Measurements from ENCODE around the gene DLGAP4.

The DLGAP4 gene

DNA sequence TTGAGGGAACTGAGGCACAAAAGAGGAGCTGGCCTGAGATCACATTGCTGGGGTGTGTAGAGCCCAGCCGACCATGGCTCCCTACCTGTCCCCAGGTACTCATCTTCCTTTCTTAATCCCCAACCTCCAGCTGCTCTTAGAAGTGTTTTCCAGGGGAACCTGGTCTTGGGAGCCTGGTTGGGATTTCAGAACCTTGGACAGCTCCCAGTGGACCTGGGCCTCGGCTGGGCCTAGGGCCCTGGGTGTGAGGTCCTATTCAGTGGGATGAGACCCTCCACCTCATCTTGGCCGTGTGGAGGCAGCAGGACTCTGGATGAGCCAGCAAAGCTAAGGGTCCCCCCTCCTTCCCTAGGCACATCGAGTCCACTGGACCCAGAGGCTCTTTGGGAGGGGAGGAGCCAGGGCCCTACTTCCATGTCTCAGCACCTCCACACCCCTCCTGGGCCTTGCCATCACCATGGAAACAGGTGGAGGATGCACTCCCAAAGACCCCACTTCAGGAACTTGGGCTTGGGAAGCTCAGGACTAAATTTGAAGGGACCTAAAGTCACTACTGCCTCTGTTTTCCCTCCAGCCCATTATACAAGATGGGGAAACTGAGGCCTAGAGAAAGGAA, 38.5 kb downstream of the DLGAP4 start:
- Histone ChIP-seq H3K9ac (ENCODE audit: low read length) (no peak overlapping the region), H3K4me1 (ENCODE audit: control insufficient read depth, insufficient read depth, low read length) (no peaks in the 10 kb centered on the region), H3K27ac (ENCODE audit: low read depth, low read length) (no peak overlapping the region), H3K4me3 (ENCODE audit: low read length) (no peak overlapping the region), H3K36me3 (ENCODE audit: control insufficient read depth, insufficient read depth, low read length) (no peaks in the 10 kb centered on the region), H3K27me3 (ENCODE audit: control insufficient read depth, insufficient read depth, low read length) (no peaks in the 10 kb centered on the region)

DNA sequence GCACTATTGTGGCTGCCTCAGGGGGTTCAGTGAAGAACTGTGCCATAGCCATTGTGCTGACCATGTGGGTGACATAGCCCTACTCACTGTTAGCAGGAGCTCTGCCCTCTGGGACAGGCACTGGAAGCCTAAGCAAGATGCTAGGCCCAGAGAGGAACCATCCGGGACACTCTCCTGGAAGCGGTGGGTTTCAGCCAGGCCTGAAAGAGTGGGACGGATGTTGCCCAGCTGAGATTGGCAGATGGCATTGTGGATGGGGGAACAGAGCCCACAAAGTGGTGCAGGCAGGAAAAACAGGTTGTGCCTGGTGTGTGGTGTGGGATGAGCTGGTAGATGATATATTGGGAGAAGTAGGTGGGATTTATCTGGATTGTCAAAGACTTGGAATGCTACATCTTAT, 40.1 kb downstream of the DLGAP4 start:
- Histone ChIP-seq H3K36me3 (ENCODE audit: control insufficient read depth, insufficient read depth, low read length) (no peaks in the 10 kb centered on the region), H3K4me3 (ENCODE audit: low read length) (no peak overlapping the region), H3K27me3 (ENCODE audit: control insufficient read depth, insufficient read depth, low read length) (no peaks in the 10 kb centered on the region), H3K4me1 (ENCODE audit: control insufficient read depth, insufficient read depth, low read length) (no peaks in the 10 kb centered on the region), H3K9ac (ENCODE audit: low read length) (no peak overlapping the region), H3K27ac (ENCODE audit: low read depth, low read length) (no peak overlapping the region)

DNA sequence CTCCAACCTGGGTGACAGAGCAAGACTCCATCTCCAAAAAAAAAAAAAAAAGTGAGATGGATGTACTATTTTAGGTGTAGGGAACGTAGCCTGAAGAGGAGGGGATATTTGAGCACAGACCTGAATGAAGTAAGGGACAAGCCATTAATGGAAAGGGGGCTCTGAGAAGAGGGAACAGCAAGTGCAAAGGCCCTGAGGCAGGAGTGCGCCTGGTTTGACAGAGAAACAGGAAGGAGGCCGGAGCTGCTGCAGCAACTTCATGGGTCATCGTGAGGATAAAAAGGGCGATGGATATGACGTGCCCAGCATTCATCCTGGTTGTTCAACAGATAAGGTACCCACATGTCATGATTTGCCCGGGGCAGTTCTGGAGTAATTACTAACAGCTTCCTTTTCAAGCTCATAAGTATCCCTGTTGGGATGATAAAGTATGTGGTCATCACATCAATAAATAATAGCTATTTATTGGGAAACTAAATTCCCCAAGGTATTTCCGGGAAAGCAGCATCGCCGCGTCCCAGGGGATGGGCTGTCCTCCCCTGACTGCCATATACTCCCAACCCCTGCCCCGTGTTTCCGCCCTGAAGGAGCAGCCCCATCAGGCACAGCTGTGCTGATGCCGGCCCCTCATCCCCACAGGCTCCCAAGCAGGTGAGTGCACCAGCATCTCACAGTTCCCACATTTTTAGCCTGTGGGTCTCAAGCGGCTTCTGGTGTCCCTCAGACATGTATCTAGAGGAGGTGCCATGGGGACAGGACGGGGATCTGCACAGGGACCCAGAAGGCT, 43.4 kb downstream of the DLGAP4 start:
- H3K27me3 ChIP-seq (ENCODE audit: control insufficient read depth, insufficient read depth, low read length), result no peaks in the 10 kb centered on the region
- H3K9ac ChIP-seq (ENCODE audit: low read length), result no peak overlapping the region
- H3K4me3 ChIP-seq (ENCODE audit: low read length), result no peak overlapping the region
- H3K27ac ChIP-seq (ENCODE audit: low read depth, low read length), result no peak overlapping the region
- no peaks in the 10 kb centered on the region for H3K36me3 ChIP-seq (ENCODE audit: control insufficient read depth, insufficient read depth, low read length)
- H3K4me1 ChIP-seq (ENCODE audit: control insufficient read depth, insufficient read depth, low read length), result no peaks in the 10 kb centered on the region

DNA sequence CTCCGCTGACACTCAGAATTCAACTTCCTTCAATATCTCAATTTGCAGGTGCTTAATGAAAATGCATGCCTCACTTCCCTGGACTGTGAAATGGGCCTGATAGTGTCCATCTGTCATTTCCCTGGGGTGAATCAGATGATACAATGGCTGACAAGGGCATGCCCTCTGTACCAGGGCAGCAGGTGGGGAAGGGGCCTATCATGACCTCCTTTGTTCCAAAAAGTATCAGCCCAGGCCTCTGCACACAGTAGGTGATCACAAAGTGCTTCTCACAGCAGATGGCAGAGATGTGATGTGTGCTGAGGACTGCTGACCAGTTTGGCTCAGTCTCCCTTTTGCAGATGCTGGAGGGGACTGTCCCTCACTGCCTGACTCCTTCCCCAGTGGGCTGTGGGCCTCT, 44.3 kb downstream of the DLGAP4 start:
- no peak overlapping the region for H3K27ac ChIP-seq (ENCODE audit: low read depth, low read length)
- H3K9ac ChIP-seq (ENCODE audit: low read length), result no peak overlapping the region
- H3K4me1 ChIP-seq (ENCODE audit: control insufficient read depth, insufficient read depth, low read length), result no peaks in the 10 kb centered on the region
- H3K36me3 ChIP-seq (ENCODE audit: control insufficient read depth, insufficient read depth, low read length), result no peaks in the 10 kb centered on the region
- H3K4me3 ChIP-seq (ENCODE audit: low read length), result no peak overlapping the region
- H3K27me3 ChIP-seq (ENCODE audit: control insufficient read depth, insufficient read depth, low read length), result no peaks in the 10 kb centered on the region

DNA sequence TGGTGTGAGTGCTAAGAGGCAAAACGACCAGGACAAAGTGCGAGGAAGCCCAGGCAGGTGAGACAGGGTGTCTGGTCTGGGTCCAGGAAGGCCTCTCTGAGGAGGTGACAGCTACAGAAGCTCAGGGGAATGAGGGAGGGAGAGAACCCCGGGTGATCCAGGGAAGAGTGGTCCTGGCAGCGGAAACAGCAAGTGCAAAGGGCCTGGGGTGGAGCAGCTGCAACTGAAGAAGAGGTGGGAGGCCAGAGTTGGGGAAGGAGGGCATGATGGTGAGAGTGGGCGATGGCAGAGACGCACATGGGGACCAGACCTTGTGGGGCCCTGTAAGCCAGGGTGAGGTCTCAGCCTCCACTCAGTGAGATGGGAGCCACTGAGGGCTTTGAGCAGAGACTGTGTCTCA, 45.8 kb downstream of the DLGAP4 start:
- Histone ChIP-seq H3K4me3 (ENCODE audit: low read length) (no peak overlapping the region), H3K27me3 (ENCODE audit: control insufficient read depth, insufficient read depth, low read length) (no peaks in the 10 kb centered on the region), H3K36me3 (ENCODE audit: control insufficient read depth, insufficient read depth, low read length) (no peaks in the 10 kb centered on the region), H3K4me1 (ENCODE audit: control insufficient read depth, insufficient read depth, low read length) (no peaks in the 10 kb centered on the region), H3K27ac (ENCODE audit: low read depth, low read length) (no peak overlapping the region), H3K9ac (ENCODE audit: low read length) (no peak overlapping the region)

DNA sequence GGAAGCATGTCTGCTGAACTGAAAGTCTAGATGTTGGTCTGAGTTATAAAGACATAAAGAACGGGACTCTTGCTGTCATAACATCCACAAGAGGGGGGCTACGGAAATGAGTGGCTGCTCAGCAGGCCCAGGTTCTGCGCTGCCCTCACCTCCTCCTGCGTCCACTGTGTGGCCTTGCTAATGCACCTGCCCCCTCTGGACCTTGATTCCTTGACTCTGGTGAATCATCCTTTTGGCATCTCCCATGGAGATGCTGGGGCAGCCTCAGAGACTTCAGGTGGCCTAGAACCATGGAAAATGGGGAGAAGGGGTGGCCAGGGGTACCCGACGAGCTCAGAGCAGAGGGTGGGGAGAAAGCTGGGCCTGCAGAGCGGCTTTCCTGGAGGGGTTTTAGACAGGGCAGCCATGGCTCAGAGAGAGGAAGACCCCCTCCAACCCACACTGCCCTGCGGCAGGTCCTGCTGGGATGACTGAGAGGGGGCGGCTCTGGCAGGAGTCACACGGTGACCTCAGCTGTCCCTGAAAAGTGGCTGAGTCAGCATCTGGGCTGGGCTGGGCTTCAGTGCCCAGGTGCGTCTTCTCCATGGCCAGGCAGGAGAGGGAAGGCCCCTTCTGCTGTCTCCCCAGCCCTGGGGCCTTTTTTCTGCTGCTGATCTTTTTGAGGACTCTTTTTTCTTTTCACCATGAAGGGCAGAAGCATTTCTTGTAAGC, 46.9 kb downstream of the DLGAP4 start:
- Histone ChIP-seq H3K27me3 (ENCODE audit: control insufficient read depth, insufficient read depth, low read length) (no peaks in the 10 kb centered on the region), H3K4me1 (ENCODE audit: control insufficient read depth, insufficient read depth, low read length) (no peaks in the 10 kb centered on the region), H3K36me3 (ENCODE audit: control insufficient read depth, insufficient read depth, low read length) (no peaks in the 10 kb centered on the region), H3K9ac (ENCODE audit: low read length) (no peak overlapping the region), H3K27ac (ENCODE audit: low read depth, low read length) (no peak overlapping the region), H3K4me3 (ENCODE audit: low read length) (no peak overlapping the region)

DNA sequence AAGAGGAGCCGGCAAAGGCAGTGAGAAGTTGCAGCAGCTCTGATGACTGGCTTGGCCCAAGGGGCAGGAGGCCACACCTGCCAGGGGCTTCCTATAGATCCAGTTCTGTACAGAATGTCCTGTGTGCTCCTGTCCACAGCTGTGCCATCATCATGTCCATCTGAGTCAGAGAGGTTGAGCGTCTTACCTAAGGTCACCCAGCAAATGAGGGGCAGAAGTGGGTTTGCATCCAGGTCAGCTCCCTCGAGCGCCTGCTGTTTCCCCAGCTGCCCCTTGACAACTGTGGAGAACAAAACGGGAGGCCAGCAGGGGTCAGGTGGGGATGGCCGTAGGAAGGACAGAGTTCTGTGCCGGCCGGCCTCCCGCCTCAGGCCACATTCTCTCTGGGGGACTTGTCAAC, 47.6 kb downstream of the DLGAP4 start:
- H3K36me3 ChIP-seq (ENCODE audit: control insufficient read depth, insufficient read depth, low read length), result no peaks in the 10 kb centered on the region
- H3K27ac ChIP-seq (ENCODE audit: low read depth, low read length), result no peak overlapping the region
- no peaks in the 10 kb centered on the region for H3K4me1 ChIP-seq (ENCODE audit: control insufficient read depth, insufficient read depth, low read length)
- H3K27me3 ChIP-seq (ENCODE audit: control insufficient read depth, insufficient read depth, low read length), result no peaks in the 10 kb centered on the region
- H3K9ac ChIP-seq (ENCODE audit: low read length), result no peak overlapping the region
- no peak overlapping the region for H3K4me3 ChIP-seq (ENCODE audit: low read length)

DNA sequence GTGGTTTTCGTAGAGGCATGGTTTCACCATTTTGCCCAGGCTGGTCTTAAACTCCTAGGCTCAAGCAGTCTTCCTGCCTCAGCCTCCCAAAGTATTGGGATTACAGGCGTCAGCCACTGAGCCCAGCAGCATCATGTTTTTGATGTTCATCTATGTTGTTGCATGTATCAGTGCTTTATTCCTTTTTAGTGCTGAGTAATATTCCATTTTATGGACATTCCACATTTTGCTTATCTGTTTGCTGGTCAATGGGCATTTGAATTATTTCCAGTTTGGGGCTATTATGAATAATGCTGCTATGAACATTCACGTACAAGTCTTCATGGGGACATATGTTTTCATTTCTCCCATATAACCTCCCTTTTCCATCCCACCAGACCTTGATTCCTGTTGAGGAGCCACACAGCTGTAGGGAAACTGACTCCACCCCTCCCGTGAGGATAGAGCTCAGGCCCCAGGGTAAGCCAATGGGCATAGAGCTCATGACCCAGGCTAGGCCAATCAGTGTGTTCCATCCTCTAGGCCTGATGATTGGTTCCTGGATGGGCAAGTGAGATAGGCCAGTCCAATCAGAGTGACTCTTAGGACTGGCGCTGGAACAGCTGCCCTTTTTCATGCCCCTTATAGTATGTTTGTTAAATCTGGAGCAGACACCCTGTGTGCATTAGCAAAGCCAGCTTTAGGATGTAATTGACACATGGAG, 49.5 kb downstream of the DLGAP4 start:
- no peak overlapping the region for H3K4me3 ChIP-seq (ENCODE audit: low read length)
- no peak overlapping the region for H3K9ac ChIP-seq (ENCODE audit: low read length)
- H3K27ac ChIP-seq (ENCODE audit: low read depth, low read length), result no peak overlapping the region
- H3K27me3 ChIP-seq (ENCODE audit: control insufficient read depth, insufficient read depth, low read length), result no peaks in the 10 kb centered on the region
- no peaks in the 10 kb centered on the region for H3K36me3 ChIP-seq (ENCODE audit: control insufficient read depth, insufficient read depth, low read length)
- no peaks in the 10 kb centered on the region for H3K4me1 ChIP-seq (ENCODE audit: control insufficient read depth, insufficient read depth, low read length)

DNA sequence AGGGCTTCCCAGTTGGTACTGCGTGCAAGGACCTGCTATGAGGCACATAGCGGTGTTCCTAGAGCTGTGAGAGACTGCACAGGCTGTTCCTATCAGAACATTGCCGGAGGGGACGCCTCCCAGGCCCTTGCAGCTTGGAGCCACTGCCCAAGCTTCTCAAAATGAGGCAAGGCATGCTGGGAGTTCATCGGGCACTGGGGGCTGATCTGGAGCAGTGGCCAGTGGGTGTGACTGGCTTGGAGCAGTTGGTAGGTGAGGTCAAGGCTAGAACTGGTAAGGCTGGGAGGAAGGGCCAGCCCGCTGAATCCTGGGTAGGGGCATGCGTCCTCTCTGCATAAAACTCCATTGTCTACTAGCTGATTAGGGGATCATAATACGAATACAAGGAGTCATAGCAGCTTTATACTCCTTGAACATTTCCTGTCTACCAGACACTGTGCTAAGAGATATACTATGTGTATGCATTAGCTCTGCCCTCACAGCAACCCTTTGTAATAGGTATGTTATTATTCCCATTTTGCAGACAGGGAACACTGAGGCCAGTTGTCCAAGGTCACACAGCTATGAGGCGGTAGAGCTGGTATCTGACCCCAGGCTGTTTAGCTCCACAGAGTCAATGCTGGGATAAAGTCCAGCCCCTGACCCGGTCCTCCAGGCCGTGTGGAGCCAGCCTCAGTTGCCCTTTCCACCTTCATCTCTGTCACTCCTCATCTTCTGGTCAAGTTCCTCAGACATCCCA, 53.7 kb downstream of the DLGAP4 start:
- Histone ChIP-seq H3K27me3 (ENCODE audit: control insufficient read depth, insufficient read depth, low read length) (no peaks in the 10 kb centered on the region), H3K27ac (ENCODE audit: low read depth, low read length) (no peak overlapping the region), H3K36me3 (ENCODE audit: control insufficient read depth, insufficient read depth, low read length) (no peaks in the 10 kb centered on the region)

DNA sequence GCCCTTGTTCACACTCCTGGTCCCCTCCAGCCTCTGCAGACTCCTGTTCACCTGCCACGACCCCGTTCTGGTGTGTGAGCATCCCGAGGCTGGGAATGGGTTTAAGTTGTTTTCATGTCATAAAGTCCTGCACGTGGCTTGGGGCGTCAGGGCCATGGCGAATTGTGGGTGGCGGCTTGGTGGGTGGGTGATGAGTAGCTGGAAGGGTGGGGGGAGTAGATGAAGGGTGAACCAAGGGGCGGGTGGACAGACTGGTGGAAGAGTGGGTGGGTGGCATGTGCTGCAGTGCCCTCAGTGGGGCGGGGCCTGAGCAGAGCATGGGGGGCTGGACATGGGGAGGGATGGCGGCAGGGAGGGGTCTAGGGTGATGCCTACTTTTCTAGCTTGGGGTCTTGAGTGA, 54.3 kb downstream of the DLGAP4 start:
- no peak overlapping the region for H3K4me3 ChIP-seq (ENCODE audit: low read length)
- no peaks in the 10 kb centered on the region for H3K36me3 ChIP-seq (ENCODE audit: control insufficient read depth, insufficient read depth, low read length)
- no peaks in the 10 kb centered on the region for H3K4me1 ChIP-seq (ENCODE audit: control insufficient read depth, insufficient read depth, low read length)
- no peaks in the 10 kb centered on the region for H3K27me3 ChIP-seq (ENCODE audit: control insufficient read depth, insufficient read depth, low read length)
- H3K9ac ChIP-seq (ENCODE audit: low read length), result no peak overlapping the region
- no peak overlapping the region for H3K27ac ChIP-seq (ENCODE audit: low read depth, low read length)

More for the DNA sequence above, 53.7 kb downstream of the DLGAP4 start:
- H3K4me1 ChIP-seq (ENCODE audit: control insufficient read depth, insufficient read depth, low read length), result no peaks in the 10 kb centered on the region
- no peak overlapping the region for H3K9ac ChIP-seq (ENCODE audit: low read length)
- H3K4me3 ChIP-seq (ENCODE audit: low read length), result no peak overlapping the region

DNA sequence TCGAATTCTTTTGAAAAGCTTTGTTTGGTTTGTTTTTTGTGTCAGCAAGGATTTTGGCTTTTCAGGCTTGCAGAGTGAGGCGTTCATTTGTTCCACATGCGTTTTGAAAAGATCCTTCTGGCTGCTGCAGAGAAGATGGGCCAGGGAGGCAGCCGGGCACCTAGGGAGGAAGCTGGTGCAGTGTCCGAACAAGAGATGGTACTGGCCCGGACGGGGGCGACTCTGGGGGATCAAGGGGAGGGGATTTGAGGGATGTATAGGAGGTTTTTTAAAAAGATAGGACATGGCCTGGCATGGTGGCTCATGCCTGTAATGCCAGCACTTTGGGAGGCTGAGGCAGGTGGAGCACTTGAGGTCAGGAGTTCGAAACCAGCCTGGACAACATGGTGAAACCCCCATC, 55.3 kb downstream of the DLGAP4 start:
- no peak overlapping the region for H3K4me3 ChIP-seq (ENCODE audit: low read length)

DNA sequence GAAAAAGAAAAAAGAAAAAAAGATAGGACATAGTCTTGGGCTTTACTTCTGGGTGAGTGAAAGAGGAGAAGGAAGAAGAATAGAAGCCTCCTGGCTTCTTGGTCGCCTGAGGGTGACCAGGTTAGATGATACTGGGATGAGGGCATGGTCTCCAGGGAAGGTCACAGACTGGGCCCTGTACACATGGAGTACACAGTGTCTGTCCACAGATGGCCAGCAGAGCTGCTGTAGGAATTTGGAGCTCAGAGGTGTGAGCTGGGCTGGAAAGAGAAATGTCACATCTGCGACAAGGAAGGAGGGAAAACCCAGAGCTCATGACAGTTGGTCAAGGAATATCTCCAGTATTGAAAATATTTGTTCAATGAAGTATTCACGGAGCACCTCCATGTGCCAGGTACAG, 56.1 kb downstream of the DLGAP4 start:
- no peaks in the 10 kb centered on the region for H3K36me3 ChIP-seq (ENCODE audit: control insufficient read depth, insufficient read depth, low read length)
- H3K27me3 ChIP-seq (ENCODE audit: control insufficient read depth, insufficient read depth, low read length), result peaks cover 4% of the 10 kb centered on the region
- no peak overlapping the region for H3K27ac ChIP-seq (ENCODE audit: low read depth, low read length)
- H3K4me1 ChIP-seq (ENCODE audit: control insufficient read depth, insufficient read depth, low read length), result no peaks in the 10 kb centered on the region
- no peak overlapping the region for H3K4me3 ChIP-seq (ENCODE audit: low read length)
- no peak overlapping the region for H3K9ac ChIP-seq (ENCODE audit: low read length)

More for the DNA sequence above, 55.3 kb downstream of the DLGAP4 start:
- Histone ChIP-seq H3K9ac (ENCODE audit: low read length) (no peak overlapping the region), H3K4me1 (ENCODE audit: control insufficient read depth, insufficient read depth, low read length) (no peaks in the 10 kb centered on the region), H3K36me3 (ENCODE audit: control insufficient read depth, insufficient read depth, low read length) (no peaks in the 10 kb centered on the region), H3K27ac (ENCODE audit: low read depth, low read length) (no peak overlapping the region), H3K27me3 (ENCODE audit: control insufficient read depth, insufficient read depth, low read length) (no peaks in the 10 kb centered on the region)
